Stimulated activated CD4-positive, alpha-beta T cell treated with anti-CD3 and anti-CD28 coated beads, TNF-alpha, amount 100 ng/mL, for 1 hour (primary cell): ENCODE data around the gene TM9SF3.

ENCODE experiments used
- DNase-seq, 3 donors: peaks; one replicate each; pipeline ENCODE4 v3.0.0-alpha.2; 2020; ENCODE audit warnings: low read depth in 3 of 3, low spot score in 1 of 3

TM9SF3 gene

DNA sequence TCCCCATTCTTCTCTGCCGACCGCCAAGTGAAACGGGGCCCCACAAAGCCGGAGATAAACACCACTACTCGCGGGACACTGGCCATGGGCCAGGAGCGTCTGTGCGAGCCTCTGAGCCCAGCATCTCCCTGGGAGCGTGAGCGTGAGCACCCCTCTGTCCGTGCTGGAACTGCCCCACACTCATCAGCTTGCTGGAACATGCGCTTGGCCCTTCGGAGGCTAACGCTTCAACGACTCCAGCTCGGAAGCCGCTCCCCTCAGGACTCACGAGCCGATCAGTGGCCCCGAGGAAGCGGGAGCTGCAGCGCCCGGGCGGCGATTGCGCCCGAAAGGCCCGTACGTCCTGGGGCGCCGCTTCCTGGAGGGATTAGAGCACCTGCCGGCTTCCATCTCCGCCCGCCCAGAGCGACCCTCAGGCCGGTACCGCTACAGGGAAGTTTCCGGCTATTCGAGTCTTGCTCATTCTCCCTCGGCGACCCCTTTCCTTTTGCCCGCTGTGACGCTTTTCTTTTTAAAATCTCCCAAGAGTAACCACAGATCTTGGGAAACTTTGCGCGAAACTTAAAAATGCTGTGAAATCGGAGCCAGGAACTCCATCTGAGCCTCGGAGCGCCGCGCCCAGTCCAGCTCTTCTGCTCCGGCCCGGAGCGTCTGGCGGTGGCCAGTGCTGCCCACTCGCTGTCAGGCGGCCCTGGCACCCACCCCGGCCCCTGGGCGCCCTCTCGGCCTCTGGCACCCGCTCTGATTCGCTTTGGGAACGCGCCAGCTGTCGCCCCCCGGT, 74.1 kb downstream of the TM9SF3 start:
- no peak for DNase-seq

DNA sequence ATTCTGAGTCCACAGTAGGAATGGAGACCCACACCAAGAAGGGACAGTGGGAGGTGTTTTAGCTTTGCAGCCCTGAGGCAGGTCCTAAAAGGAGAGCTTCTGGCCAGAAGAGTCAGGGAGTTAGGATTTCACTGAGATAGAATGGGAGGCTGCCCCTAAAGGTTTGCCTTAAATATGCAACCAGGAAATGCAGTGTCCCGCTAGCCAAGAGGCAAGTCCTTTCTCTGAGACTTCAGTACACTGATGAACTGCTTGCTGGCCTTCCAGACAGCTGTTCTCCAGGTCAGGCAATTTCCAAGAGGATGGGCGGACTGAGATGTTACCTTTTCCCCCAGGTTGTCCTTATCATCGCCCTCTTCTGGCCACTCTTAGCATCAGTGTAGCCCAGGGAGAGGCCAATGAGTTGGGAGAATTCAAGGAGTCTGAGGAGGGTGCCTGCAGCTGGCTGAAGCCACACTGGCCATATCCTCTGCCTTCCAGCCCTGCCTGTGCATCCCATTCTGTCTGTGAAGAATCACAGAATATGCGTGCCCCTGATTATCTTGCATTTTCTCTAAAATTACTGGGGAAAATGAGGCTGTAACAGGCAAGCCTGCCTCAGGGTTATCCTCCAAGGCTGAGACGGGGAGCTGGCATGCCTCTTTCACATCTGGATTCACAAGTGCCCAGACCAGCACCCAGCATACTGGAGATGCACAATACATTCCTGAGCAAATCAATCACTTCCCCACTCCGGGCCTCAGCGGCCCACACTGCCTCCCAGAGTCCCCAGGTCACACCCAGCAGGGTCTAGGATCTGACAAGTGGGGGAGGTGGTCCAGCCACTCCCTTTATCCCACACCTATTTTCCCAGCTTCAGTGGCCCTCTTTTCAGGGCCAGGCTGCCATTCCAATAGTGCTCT, 75.5 kb downstream of the TM9SF3 start:
- no peak for DNase-seq

DNA sequence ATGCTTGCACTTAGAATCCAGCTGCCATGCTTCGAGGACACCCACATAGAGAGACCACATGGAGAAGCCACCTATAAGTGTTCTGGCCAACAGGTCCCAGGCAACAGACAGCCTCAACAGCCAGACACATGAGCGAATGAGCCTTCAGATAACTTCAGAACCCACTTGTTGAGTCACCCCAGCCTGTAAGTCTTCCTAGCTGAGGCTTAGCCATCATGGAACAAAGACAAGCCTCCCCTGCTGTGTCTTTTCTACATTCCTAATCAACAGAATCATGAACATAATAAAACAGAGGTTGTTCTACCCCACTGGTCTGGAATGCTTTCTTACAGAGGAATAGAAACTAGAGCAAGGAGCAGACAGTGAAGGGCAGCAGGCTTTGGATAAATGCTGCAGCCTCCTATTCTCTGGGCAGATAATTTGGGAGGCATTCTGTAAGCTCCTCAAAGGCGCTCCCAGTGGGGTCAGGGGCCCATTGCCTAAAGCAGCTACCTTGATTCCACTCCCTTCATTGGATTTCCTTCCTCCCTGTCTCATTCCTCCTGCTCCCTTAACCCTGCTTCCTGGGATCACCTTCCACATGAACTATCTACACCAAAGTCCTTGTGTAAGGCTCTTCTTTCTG, 77.7 kb downstream of the TM9SF3 start:
- DNase-seq: no peak

DNA sequence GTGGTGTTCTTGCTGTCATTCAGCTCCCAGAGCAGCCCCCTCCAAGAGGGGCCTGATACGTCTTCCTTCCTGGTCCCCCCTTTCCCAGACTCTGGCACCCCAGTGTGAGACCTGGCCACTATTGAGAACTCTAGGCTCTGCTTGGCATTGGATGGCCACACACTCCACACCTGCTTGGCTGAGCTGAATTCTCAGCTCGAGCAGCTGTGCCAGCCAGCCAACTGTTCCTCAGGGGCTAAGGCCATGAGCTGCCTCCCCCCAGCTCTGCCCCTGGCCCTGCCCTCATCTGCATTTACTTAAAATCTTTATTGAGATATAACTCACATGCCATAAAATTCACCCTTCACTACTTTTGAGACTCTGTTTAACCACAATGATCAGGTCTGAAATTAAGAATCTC, 79.8 kb downstream of the TM9SF3 start:
- no peak for DNase-seq

DNA sequence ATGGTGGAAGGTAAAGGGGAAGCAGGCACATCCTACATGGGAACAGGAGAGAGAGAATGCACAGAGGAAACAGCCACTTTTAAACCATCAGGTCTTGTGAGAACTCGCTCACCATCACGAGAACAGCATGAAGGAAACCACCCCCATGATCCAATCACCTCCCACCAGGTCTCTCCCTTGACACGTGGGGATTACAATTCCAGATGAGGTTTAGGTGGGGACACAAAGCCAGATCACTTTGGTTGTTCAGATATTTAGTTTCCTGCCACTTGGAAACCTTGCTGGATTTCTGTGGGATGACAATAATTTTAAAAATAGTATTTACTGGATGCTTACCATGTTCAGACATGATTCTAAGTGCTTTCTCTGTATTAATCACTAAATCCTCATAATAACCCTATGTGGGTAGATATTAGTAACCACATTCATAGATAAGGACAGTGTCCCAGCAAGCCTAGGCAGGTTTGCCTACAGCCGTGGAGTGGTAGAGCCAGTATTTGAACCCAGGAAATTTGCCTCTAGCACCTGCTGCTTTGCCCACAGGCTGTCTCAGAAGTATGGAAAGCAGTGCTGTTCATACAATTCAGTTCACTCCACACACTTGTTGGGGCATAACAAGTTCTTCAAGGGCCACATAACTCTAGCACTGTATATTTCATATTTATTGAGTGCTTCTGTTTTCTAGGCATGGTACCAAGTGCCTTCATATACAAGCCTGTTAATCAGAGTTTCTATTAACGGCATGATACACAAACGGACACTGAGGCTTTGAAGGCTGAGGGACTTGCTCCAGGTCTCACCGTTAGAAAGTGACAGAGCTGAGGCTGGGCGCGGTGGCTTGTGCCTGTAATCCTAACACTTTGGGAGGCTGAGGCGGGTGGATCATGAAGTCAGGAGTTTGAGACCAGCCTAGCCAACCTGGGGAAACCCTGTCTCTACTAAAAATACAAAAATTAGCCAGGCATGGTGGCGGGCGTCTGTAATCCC, 81.4 kb downstream of the TM9SF3 start:
- no peak for DNase-seq

DNA sequence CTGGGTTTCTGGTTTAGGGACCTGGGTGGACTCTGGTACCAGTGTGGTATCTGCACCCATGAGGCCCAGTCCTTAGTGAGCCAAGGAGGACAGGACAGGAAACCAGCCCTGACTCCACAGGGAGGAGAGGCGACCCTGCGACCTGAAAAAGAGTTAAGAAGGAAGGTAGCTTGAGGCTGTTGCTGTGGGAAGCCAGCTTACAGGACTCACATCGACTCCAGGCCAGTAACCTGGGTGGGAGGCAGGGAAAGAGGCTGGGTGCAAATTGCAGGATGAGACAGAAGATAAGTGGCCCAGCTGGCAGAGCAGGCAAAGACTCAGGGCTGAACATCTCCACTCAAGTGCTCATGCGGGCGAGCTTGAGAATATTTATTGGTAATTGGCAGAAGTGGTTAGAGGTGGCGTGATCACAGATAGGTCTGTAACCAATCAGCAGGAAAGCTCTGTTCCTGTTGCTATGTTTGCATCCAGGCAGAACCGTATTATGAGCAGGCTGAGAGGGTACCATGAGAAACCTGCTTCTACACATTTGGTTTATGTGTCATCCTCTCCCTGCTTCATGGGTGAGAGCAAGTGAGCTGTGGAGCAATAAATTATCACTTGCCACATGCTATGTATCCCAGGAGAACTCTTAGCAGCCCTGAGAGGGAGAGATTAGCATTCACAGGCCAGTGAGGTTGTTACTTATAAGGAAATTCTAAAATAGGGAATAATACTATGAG, 84.1 kb downstream of the TM9SF3 start:
- no peak for DNase-seq

DNA sequence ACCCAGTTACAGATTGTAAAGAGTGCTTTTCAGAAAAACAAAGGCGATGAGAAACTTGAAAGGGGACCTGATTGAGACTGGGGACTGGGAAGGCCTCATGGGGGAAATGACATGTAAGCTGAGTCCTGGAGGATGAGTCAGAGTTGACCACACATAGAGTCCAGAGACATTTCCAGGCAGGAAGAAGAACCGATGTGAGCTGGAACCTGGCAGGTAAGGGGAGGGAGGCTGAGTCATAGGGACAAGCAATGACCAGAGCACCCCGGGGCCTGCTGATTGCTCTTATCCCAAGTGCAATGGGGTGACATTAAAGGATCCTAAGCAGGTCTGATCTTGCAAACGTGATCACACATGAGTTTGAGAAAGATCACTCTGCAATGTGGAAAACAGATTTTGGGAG, 84.8 kb downstream of the TM9SF3 start:
- DNase-seq: no peak

DNA sequence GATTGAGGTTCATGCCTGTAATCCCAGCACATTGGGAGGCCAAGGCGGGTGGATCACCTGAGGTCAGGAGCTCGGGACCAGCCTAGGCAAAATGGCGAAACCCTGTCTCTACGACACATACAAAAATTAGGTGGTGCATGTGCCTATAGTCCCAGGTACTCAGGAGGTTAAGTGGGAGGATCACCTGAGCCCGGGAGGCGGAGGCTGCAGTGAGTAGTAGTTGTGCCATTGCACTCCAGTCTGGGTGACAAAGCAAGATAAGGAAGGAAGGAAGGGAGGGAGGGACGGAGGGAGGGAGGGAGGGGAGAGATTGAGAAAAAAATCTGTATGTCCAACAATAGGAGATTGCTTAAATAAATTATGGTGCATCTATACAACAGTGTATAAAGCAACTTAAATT, 86.3 kb downstream of the TM9SF3 start:
- no peak for DNase-seq

DNA sequence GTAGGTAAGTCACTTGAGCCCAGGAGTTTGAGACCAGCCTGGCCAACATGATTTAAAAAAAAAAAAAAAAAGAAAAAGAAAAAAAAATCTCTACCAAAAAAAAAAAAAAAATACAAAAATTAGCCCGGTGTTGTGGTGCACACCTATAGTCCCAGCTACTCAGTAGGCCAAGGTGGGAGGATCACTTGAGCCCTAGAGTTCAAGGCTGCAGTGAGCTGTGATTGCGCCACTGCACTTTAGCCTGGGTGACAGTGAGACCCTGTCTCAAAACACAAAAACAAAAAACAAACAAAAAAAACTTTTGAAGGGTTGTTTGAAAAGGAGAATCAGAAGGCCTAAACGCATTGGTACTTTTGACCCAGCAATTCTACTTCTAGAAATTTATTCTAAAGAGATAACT, 86.8 kb downstream of the TM9SF3 start:
- DNase-seq: no peak

DNA sequence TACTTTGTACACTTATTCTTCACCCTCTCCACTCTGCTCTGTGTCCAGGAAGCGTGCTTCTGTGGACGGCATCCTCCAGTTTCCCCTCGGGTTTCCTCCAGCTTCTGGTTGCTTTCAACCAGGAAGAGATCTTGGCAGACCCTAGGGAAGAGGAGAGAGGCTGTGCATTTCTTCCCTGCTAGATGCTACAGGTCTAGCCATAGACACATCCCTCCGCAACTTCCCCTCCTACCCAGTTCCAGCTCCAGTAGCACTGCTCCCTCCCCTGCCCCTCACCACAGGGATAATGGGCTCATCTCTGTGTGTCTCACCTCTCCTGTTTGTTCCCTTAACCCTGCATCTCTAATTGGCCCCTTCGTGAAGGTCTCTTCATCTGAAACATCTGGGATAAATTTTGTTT, 89.4 kb downstream of the TM9SF3 start:
- no peak for DNase-seq

DNA sequence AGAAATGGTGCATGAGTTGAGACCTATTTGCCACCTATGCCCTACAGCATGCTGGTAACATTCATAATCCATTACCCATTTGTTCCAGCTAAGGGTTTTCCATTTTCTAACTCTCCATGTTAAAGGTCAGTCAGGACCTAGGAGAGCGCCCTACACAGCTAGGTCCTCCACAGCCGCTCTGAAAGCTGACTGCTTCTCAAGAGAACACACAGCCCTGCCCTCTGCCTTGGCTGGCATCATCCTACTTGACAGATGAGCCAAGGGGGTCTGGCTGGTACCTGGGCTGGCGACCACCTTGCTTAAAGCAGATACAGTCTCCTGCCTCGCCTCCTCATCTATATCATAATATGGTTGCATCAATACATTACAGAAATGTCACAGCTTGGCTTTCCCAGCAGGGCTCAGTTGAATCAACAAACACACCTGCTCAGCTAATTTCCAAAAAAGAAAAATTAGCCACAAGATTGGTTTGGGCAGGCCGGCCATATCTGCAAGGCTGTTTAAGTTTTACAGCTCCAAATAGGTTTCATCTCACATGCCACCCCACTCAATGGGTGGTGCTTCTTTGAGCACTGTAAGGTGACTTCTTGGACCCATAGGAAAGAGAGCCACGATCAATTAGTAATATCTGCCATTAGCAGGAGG, 90.4 kb downstream of the TM9SF3 start:
- DNase-seq: no peak

DNA sequence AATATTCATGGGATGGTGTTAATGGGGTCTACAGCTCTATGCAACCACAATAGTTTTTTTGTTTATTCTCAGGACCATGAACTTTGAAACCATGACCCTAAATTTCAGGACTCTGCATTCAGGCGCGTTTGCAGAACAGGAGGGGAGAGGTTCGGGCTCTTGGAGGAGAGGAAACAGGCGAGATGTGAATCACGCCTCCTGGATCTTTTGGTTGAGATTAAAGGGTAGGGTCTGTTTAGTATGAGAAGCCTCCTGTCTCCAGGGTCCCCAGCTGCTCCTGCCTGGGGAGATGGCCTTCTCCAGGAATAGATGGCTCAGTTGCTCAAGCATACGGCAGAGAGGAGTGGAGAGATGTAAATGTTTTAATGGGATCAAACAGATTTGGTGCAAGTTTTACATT, 91.3 kb downstream of the TM9SF3 start:
- DNase-seq: no peak

DNA sequence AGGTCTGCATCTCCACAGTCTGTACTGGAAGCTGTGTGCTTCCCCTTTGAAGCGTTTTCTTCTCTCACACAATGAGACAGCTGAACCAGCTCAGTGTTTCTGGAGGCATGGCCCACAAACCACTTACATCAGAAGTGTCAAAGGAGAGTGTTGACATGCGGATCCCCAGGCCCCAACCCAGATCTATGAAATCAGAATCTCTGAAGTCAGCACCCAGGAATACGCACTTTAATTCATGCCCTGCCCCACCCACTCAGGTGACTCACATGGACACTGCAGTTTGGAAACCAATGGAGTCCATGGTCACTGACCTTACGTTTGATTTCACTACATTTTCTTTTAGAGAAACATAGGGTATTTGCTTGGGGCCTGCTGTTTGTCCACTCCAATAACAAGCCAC, 92.1 kb downstream of the TM9SF3 start:
- DNase-seq: no peak

DNA sequence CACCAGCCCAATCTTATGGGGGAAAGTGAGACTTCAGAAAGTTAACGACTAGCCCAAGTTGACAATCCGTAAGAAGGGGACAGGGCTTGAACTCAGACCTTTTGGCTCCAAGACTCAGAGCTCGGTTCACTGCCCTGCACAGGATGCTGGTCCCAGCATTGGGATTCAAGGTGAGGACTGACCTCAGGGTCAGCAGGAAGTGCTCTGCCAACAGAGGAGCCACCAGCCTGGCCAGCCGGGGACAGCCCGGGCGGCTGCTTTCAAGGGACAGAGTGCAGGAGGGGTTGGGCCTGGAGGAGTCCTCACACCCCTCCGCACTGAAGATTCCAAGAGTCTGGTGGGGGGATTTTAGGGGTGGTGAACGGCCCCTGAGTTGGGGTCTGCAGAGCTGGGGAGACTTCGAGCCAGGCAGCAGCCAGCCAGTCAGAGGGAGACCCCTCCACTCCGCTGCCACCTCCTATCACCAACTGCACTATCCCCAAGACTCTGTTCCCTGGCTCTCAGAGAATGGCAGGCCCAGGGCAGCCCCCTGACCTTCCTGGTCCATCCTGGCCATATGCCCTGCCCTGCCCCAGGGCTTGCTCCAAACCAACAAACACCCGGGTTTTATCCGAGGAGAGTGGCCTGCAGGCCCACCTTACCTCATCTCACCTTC, 92.8 kb downstream of the TM9SF3 start:
- no peak for DNase-seq

DNA sequence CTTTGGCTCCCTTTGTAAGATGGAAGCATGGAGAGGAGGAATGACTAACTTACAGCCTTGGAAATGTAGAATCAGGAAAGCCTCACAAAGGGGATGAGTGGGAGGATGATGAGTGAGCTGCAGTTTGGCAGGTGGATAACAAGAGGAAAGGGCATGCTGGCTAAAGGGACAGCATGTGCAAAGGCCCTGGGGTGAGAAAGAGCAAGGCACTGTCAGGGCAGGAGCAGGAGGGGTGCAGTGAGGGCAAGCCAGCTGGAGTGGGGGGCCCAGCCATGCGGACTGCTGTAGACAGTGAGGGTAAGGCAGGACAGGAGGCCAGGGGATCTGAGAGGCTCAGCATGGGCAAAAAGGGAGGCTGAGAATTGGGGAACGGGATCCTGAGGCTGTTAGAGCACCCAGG, 93.6 kb downstream of the TM9SF3 start:
- no peak for DNase-seq

DNA sequence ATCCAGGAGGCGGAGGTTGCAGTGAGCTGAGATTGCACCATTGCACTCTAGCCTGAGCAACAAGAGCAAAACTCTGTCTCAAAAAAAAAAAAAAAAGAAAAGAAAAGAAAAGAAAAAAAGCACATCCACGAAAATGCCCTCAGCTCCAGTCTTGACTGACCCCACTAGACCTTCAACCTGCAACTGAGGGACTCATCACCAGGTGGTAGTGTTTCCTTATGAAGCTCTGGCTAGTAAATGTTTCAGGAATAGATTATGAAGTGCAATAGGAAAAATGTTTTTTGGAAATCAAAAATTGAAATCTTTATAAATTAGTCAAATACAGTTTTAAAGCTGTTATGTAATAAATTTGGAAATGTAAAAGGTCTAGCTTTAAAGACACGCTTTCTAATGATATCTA, 95.5 kb downstream of the TM9SF3 start:
- DNase-seq: no peak

DNA sequence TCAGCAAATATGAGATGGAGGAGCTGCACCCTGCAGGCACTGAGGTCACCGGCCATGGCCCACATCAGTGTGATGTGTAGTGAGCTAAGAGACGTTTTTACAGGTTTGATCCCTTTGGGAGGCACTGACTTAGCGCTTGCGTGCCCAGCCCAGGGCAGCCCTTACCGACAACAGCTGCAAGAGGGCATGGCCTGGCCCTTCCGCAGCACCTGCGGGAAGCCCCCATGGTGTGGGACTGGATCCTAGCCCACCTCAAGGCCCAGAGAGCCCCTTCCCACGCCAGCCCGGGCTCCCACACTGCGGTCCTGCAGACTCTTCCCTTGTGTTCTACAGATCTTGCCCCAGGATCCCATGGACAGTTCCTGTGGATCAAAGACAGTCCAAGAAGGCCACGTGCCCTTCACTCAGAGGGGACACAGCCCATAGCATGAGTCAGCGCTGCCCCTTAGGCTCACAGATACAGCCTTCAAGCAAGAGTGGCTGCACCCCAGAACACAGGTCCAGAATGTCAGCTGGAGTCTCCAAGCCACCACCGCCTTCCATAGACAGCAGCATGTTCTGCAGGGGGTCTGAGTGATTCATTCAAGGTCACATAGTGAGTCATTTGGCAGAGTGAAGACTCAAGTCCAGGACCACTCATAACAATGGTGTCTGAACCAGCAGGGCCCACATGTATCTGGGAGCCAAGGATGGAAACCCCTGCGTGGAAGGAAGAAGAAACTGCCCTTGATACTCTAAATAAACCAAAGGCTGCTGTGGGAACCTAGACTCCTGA, 98.5 kb downstream of the TM9SF3 start:
- no peak for DNase-seq

DNA sequence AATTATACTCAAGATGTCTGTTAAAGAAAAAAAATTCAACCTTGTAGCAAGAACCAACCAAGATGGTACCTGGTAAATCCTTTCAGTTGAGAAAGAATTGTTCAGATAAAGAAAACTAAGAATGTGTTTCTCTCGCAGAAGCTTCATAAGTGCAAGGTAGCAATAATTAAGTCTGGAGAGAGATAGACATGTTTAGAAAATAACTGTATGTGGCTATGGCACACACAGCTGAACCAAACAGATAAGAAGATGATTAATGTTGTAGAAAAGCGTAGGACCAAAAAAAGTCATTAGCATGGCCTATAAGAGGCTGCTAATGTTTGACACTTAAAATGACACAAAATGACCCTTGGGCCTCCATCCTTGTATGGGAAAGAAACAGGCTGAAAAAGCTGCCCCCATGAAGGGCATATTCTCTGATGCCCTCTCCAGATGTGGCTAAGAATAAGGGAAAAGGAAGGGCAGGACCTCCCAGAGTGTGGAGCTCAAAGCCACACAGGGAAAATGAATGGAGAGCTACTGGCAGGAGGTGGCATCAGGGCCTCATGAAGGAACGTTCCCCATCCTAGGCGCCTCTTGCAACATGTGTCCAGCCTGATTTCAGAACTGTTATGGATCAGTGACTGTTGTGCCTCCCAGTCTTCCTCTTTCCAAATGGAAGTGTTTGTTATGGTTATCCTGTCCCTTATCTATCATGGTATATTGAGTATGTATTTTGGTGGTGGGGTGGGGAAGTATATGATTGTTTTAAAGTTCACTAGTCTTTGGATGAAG, 103.8 kb downstream of the TM9SF3 start:
- DNase-seq: no peak
